NCI-H82 (cell line): ENCODE results near the gene SBF2.

Experiments used
- DNase-seq: peaks from one replicate; lab custom pipeline; 2025; lab: John Stamatoyannopoulos, UW

SBF2 gene

GRCh38 chr11:9850224-9850895 lies 443.7 kb downstream of the SBF2 start:
- no peak for DNase-seq

- no peak for DNase-seq
Observed at GRCh38 chr11:9849389-9849788, 444.6 kb downstream of the SBF2 start.

- DNase-seq, result no peak
Observed at GRCh38 chr11:9847636-9848035, 446.4 kb downstream of the SBF2 start.

- no peak for DNase-seq
Observed at GRCh38 chr11:9842923-9843322, 451.1 kb downstream of the SBF2 start.

- no peak for DNase-seq
Observed at GRCh38 chr11:9840460-9841004, 453.5 kb downstream of the SBF2 start.

- DNase-seq, result no peak
Observed at GRCh38 chr11:9839550-9839949, 454.5 kb downstream of the SBF2 start.

GRCh38 chr11:9838961-9839360 lies 455.1 kb downstream of the SBF2 start:
- no peak for DNase-seq

GRCh38 chr11:9838229-9838628 lies 455.8 kb downstream of the SBF2 start:
- DNase-seq, result no peak

GRCh38 chr11:9834291-9834690 lies 459.7 kb downstream of the SBF2 start:
- no peak for DNase-seq

GRCh38 chr11:9831122-9831521 lies 462.9 kb downstream of the SBF2 start:
- DNase-seq, result no peak

- no peak for DNase-seq
Observed at GRCh38 chr11:9827708-9828107, 466.3 kb downstream of the SBF2 start.

- no peak for DNase-seq
Observed at GRCh38 chr11:9826390-9826789, 467.6 kb downstream of the SBF2 start.

GRCh38 chr11:9825895-9826294 lies 468.1 kb downstream of the SBF2 start:
- DNase-seq, result no peak

GRCh38 chr11:9825315-9825714 lies 468.7 kb downstream of the SBF2 start:
- DNase-seq, result no peak

GRCh38 chr11:9823887-9824385 lies 470.1 kb downstream of the SBF2 start:
- DNase-seq, result no peak

- no peak for DNase-seq
Observed at GRCh38 chr11:9823439-9823838, 470.6 kb downstream of the SBF2 start.

- DNase-seq, result no peak
Observed at GRCh38 chr11:9821008-9821752, 472.8 kb downstream of the SBF2 start.

GRCh38 chr11:9820260-9820659 lies 473.8 kb downstream of the SBF2 start:
- DNase-seq, result no peak

GRCh38 chr11:9817191-9817590 lies 476.8 kb downstream of the SBF2 start:
- no peak for DNase-seq

GRCh38 chr11:9815486-9816136 lies 478.4 kb downstream of the SBF2 start:
- DNase-seq, result no peak

GRCh38 chr11:9814108-9814507 lies 479.9 kb downstream of the SBF2 start:
- DNase-seq, result no peak

GRCh38 chr11:9808943-9809342 lies 485.1 kb downstream of the SBF2 start:
- DNase-seq, result no peak
